Mucosa of stomach (tissue), 1 donor: Measurements from ENCODE around the gene MIPEP.

Source experiments
- H3K27me3 ChIP-seq: one replicate; pipeline ENCODE4 v1.7.0; 2013; ENCODE audit warnings: mild to moderate bottlenecking, low read length; ENCODE audit not compliant: control insufficient read depth, insufficient read depth
- H3K36me3 ChIP-seq: one replicate; pipeline ENCODE4 v1.7.0; 2013; ENCODE audit warnings: low read length; ENCODE audit not compliant: control insufficient read depth, insufficient read depth
- H3K4me1 ChIP-seq: one replicate; pipeline ENCODE4 v1.7.0; 2013; ENCODE audit warnings: mild to moderate bottlenecking, low read length; ENCODE audit not compliant: control insufficient read depth, insufficient read depth
- H3K4me3 ChIP-seq: one replicate; pipeline ENCODE4 v1.7.0; 2013; ENCODE audit warnings: low read length
- H3K9ac ChIP-seq: one replicate; pipeline ENCODE4 v1.7.0; 2013; ENCODE audit warnings: mild to moderate bottlenecking, low read length, moderate library complexity
- H3K9me3 ChIP-seq: one replicate; pipeline ENCODE4 v1.7.0; 2013; ENCODE audit warnings: mild to moderate bottlenecking, low read length, moderate library complexity; ENCODE audit not compliant: control insufficient read depth
- donor health status: Pancreatic carcinoma.

MIPEP gene

DNA sequence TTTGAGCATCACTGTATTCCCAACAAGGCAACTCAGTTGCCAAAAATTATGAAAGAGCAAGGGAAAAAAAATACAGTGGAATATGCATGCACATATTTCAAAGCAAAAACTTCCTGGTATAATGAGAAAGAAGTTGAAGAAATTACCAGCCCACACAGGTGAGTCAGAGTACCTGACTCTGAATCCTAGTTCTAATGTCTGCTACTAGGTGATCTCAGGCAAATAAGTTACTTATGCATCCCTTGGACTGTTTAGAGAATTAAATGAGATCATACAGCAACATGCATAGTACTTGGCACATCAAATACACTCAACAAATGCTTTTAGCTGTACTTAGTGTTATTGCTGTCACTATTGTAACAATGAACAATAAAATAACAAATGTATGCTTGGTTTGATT lies 144.9 kb downstream of the MIPEP start:
- no peak overlapping the region for H3K4me3 ChIP-seq
- H3K4me1 ChIP-seq, result peaks cover 17% of the 10 kb centered on the region
- H3K27me3 ChIP-seq, result no peaks in the 10 kb centered on the region
- no peaks in the 10 kb centered on the region for H3K36me3 ChIP-seq
- no peaks in the 10 kb centered on the region for H3K9me3 ChIP-seq
- no peak overlapping the region for H3K9ac ChIP-seq

DNA sequence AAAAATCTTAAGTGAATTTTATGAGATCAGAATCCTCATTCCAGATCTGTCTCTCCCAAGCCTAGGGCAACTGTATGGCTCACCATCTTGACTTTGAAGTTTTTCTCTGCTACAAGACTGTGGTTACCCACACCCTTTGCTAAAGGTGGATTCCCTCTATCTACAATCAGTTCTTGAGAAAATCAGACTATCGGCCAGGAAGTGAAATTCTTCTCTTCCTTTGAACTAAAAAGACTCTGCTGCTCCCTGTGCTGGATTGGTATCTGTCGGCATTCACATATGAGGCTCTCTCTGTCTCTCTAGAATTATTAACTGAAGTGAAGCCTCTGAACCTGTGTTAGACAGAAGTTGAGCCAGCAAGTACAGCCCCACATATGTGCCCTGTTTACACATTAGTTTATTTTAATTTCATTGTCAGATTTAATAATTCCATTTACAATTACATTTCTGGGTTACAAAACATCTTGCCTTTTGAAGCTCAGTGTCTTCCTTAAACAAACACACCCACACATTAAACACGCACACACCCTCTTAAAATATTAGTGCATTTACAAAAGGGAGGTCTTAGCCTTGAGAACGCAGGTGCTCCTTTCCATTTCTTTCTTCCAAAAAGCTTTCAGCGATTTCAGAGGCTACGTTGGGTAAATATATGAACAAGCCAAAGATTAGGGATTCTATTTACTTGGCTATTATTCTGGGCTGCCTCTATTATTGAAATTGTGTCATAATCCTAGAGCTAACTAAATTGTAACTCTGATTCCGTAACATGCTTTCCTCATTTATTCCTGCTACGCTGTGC lies 145.7 kb downstream of the MIPEP start:
- H3K4me1 ChIP-seq, result peaks cover 18% of the 10 kb centered on the region
- no peaks in the 10 kb centered on the region for H3K9me3 ChIP-seq
- no peak overlapping the region for H3K4me3 ChIP-seq
- H3K36me3 ChIP-seq, result no peaks in the 10 kb centered on the region
- no peaks in the 10 kb centered on the region for H3K27me3 ChIP-seq
- H3K9ac ChIP-seq, result no peak overlapping the region

DNA sequence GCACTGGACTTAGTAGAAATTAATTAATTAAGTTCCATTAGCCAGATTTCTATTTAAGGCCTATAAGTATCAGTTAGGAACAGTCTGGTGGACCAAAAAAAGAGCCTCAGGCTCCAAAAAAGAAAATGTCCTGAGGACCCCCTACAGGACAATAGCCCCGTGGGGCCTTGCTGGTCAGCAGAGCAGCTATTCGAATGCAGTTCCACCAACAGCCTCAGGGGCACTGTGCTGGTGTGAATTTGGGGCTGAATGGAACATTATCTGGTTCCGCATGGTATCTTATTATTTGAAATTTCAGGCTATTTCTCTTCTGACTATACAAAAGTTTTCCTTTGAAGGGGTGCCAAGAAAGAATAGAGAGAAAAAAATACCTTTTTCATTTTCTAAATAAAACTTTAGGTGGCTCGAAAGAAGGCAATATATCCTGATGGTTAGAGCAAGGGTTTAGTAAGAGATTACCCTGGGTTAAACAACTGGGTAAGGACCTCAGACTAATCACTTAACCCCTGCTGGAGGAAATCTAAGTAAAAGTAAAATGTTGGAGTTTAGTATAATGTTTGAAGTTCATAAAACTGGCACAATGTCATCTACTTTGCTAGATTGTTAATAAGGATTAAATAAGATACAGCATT lies 147.2 kb downstream of the MIPEP start:
- Histone ChIP-seq H3K4me1 (peaks cover 18% of the 10 kb centered on the region), H3K9me3 (no peaks in the 10 kb centered on the region), H3K9ac (no peak overlapping the region), H3K4me3 (no peak overlapping the region), H3K27me3 (no peaks in the 10 kb centered on the region), H3K36me3 (no peaks in the 10 kb centered on the region)

DNA sequence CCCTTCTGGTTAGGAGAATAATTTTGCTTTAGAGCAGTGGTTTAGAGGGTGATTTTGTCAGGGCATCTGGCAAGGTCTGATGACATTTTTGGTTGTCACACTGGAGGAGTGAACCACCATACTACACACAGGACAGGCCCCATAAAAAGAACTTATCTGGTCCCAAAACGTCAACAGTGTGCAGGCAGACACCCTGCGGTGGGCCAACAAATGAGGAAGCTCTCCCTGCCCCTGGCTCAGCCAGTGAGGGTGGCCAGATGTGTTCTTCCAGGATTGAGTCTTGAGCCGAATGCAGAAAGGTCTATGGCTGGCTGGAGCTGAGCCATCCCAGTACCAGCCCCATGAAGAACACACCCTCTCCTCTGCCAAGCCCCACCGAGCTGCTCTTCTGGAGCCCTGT lies 149.2 kb downstream of the MIPEP start:
- Histone ChIP-seq H3K9me3 (no peaks in the 10 kb centered on the region), H3K9ac (no peak overlapping the region), H3K36me3 (no peaks in the 10 kb centered on the region), H3K27me3 (no peaks in the 10 kb centered on the region), H3K4me1 (peaks cover 18% of the 10 kb centered on the region), H3K4me3 (no peak overlapping the region)

DNA sequence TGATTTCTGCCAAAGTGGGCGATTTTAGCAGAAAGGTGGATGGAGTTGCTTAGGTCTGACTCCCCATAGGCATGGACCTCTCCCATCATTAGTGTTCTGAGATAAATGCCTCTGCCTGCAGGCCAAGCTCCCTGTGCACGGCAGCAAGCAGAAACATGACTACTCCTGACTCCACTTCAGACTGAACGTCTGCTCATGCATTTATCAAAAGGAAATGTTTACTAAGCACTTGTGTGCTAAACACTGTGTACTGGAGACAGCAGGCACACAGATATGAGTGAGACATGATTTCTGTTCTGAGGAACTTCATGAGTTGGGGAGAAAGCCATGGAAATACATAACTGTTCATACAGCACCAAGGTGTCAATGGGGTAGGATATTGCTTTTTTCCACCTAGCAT lies 149.6 kb downstream of the MIPEP start:
- no peak overlapping the region for H3K4me3 ChIP-seq
- no peaks in the 10 kb centered on the region for H3K9me3 ChIP-seq
- H3K4me1 ChIP-seq, result peaks cover 18% of the 10 kb centered on the region
- H3K27me3 ChIP-seq, result no peaks in the 10 kb centered on the region
- no peaks in the 10 kb centered on the region for H3K36me3 ChIP-seq
- no peak overlapping the region for H3K9ac ChIP-seq

DNA sequence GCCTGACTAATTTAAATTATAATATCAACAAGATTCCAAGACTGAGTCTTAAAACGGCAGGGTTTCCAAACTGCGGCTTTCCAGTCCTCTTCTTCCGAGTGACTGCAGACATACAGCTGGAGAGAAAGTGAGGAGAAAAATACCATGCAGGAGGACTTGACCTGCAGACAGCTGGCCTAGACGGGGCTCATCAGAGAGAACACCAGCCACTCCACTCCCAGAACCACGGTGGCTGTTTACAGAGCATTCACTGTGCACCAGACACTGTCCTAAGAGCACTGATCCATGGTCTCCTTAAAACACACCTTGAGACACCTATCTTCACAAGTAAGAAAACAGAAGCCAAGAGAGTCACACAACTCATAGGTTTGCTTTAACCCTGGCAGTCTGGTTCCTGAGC lies 152.7 kb downstream of the MIPEP start:
- H3K4me3 ChIP-seq, result no peak overlapping the region
- peaks cover 9% of the 10 kb centered on the region for H3K4me1 ChIP-seq
- no peaks in the 10 kb centered on the region for H3K9me3 ChIP-seq
- no peak overlapping the region for H3K9ac ChIP-seq
- H3K36me3 ChIP-seq, result no peaks in the 10 kb centered on the region
- H3K27me3 ChIP-seq, result no peaks in the 10 kb centered on the region

DNA sequence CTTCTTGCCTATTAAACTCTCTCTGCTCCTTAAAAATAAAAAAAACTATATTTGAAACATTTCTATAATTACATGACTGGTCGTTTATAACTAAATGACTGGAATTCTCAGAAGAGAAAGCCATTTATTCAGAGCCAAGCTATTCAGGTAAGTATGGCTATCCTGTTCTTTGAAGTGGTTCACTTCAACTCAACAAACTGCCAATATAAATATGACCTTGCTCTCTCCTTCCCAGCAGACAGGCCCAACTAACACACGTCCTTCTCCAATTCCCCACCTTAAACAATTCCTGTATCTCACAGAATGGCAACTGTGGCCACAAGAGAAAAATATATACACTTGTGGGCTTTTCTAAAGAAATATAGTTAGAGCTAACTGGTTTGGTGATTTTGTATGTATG lies 153.9 kb downstream of the MIPEP start:
- Histone ChIP-seq H3K27me3 (no peaks in the 10 kb centered on the region), H3K4me1 (peaks cover 9% of the 10 kb centered on the region), H3K9me3 (no peaks in the 10 kb centered on the region), H3K9ac (no peak overlapping the region), H3K4me3 (no peak overlapping the region), H3K36me3 (no peaks in the 10 kb centered on the region)

DNA sequence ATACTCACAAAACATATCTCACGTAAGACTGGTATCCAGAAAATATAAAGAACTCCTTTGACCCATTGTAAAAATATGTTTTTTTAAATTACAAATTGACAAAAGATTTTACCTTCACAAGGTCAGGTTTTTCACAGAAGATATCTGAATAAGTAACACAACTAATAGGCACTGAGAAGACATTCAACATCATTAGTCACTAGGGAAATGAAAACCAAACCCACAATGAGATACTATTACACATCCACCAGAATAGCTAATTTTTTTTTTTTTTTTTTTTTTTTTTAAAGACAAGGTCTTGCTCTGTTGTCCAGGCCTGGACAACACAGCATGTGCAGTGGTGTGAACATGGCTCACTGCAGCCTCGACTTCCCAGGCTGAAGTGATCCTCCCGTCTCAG lies 157.5 kb downstream of the MIPEP start:
- Histone ChIP-seq H3K4me3 (no peak overlapping the region), H3K4me1 (no peaks in the 10 kb centered on the region), H3K36me3 (no peaks in the 10 kb centered on the region), H3K9me3 (no peaks in the 10 kb centered on the region), H3K9ac (no peak overlapping the region), H3K27me3 (no peaks in the 10 kb centered on the region)

DNA sequence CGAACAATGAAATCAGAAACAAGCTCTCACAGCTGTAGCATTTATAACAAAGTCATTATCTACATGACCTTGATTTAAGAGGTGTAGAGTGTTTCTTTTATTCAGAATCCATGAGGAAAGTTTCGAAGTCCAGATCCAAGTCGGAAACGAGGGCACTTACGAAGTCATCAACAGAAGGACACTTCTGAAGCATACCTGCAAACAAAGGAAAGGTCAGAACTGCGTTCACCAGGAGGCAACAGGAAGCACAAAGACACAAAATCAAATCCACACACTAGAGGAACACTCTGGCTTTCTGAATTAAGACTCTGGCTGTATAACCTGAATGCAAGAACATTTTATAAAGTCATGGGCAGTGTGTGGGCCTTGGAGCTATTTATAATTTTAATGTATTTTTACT lies 158.9 kb downstream of the MIPEP start:
- H3K9ac ChIP-seq, result no peak overlapping the region
- H3K27me3 ChIP-seq, result no peaks in the 10 kb centered on the region
- no peaks in the 10 kb centered on the region for H3K36me3 ChIP-seq
- no peak overlapping the region for H3K4me3 ChIP-seq
- no peaks in the 10 kb centered on the region for H3K4me1 ChIP-seq
- H3K9me3 ChIP-seq, result no peaks in the 10 kb centered on the region

DNA sequence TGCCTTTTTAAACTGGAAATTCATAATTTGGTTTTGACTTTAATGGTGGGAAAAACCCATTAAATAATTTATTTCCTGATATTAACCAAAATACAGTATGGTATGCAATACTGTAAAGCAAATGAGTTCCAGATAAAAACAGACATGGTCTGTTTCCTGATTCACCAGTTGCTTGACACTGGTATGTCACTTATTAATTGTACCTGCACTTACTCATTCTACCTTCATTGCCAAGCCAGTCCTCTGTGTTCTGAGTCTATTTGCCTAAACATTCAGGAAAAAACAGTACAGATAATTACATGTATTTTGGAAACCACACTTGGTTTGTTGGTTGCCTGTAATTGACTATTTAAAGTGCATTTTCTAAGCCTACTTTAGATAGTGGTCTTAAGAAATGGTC lies 159.7 kb downstream of the MIPEP start:
- Histone ChIP-seq H3K27me3 (no peaks in the 10 kb centered on the region), H3K9ac (no peak overlapping the region), H3K4me1 (no peaks in the 10 kb centered on the region), H3K9me3 (no peaks in the 10 kb centered on the region), H3K4me3 (no peak overlapping the region), H3K36me3 (no peaks in the 10 kb centered on the region)

DNA sequence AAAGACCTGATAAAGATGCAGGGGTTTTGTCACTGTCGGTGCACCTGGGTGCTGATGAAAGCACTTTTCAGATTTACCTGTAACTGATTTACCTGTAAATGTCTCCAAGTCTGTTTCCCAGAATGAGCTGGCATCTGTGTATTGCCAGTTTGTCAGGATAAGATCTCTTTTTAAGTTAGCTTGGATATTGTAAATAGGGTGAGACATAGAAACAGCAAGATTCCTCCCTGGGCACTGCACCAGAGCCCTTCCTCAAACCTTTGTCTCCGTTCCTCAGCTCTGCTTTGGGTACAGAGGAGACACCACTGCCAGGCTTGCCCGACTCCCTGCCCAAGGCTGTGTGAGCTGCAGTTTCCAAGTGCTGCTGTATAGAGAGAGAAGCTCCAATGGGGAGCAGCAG lies 160.4 kb downstream of the MIPEP start:
- H3K36me3 ChIP-seq, result no peaks in the 10 kb centered on the region
- H3K4me3 ChIP-seq, result no peak overlapping the region
- H3K27me3 ChIP-seq, result no peaks in the 10 kb centered on the region
- no peak overlapping the region for H3K9ac ChIP-seq
- no peaks in the 10 kb centered on the region for H3K4me1 ChIP-seq
- H3K9me3 ChIP-seq, result no peaks in the 10 kb centered on the region

DNA sequence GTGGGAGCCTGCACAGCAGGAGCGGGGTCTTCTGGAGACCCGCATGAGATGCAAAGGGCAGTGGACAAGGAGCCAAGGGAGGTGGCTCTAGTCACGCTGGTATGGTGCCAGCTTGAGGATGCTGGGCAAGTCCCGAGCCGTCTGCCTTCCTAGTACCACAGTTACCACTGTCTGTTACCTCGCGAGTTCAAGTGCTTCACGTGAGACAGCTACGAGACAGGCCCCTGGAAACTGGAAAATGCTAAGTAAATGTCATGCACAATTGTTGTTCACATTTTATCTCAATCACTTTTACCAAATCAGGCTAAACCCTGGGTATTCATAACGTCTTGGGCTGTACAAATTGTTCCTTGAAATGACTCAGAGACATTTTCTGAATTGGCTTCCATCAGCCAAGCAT lies 163.3 kb downstream of the MIPEP start:
- Histone ChIP-seq H3K9me3 (no peaks in the 10 kb centered on the region), H3K9ac (no peak overlapping the region), H3K27me3 (no peaks in the 10 kb centered on the region), H3K4me3 (no peak overlapping the region), H3K36me3 (no peaks in the 10 kb centered on the region), H3K4me1 (no peaks in the 10 kb centered on the region)
